ACHN (cell line): ENCODE results near the gene RPL7L1.
A peak's percentile ranks its signal among the peaks of the same experiment; 100 is the strongest.
"Not testable (repeated sequence)": the region's sequence is repeated elsewhere in the genome, so short reads cannot be mapped to it uniquely, and the experiment has no call there.

Experiments used
- DNase-seq: peaks from one replicate; pipeline ENCODE4 v3.0.0-alpha.2; 2015
- in situ Hi-C: cut with HindIII; loops from 2 replicates; pipeline ENCODE4 v1.10.0; 2017; ENCODE audit warnings: low sequenced_read_pairs, low pct_ligation_motif_present, low pct_unique_long_range_greater_than_20kb

The RPL7L1 gene

GRCh38 chr6:42888201-42888600 lies 8.8 kb downstream of the RPL7L1 start:
- in situ Hi-C loops, DNase-seq: not testable (repeated sequence)

- DNase-seq: no peak
- in situ Hi-C loops: no loop called here
These were observed 10.4 kb downstream of the RPL7L1 start for GRCh38 chr6:42889815-42890214.

GRCh38 chr6:42890311-42891198 lies 11.1 kb downstream of the RPL7L1 start:
- in situ Hi-C loops: no loop called here
- peak; percentile 93 for DNase-seq

- in situ Hi-C loops: no loop called here
- no peak for DNase-seq
These were observed 11.8 kb downstream of the RPL7L1 start for GRCh38 chr6:42891199-42891722.

GRCh38 chr6:42894041-42894828 lies 14.8 kb downstream of the RPL7L1 start:
- DNase-seq, in situ Hi-C loops: not testable (repeated sequence)

- in situ Hi-C loops: no loop called here
- DNase-seq: no peak
These were observed 16.8 kb downstream of the RPL7L1 start for GRCh38 chr6:42896178-42896719.

GRCh38 chr6:42898891-42899361 lies 19.5 kb downstream of the RPL7L1 start:
- DNase-seq: peak; percentile 64
- in situ Hi-C loops: no loop called here

- DNase-seq: no peak
- in situ Hi-C loops: no loop called here
These were observed 20.5 kb downstream of the RPL7L1 start for GRCh38 chr6:42899871-42900270.

GRCh38 chr6:42901538-42901957 lies 22.1 kb downstream of the RPL7L1 start:
- DNase-seq: peak; percentile 78
- in situ Hi-C loops: no loop called here

GRCh38 chr6:42902429-42903263 lies 23.2 kb downstream of the RPL7L1 start:
- DNase-seq, in situ Hi-C loops: not testable (repeated sequence)

- in situ Hi-C loops: no loop called here
- DNase-seq: no peak
These were observed 25.1 kb downstream of the RPL7L1 start for GRCh38 chr6:42904467-42904866.

- no peak for DNase-seq
- in situ Hi-C loops: no loop called here
These were observed 27.9 kb downstream of the RPL7L1 start for GRCh38 chr6:42907336-42907735.

- in situ Hi-C loops: no loop called here
- no peak for DNase-seq
These were observed 30.4 kb downstream of the RPL7L1 start for GRCh38 chr6:42909835-42910234.

- in situ Hi-C loops: no loop called here
- DNase-seq: no peak
These were observed 32.0 kb downstream of the RPL7L1 start for GRCh38 chr6:42911171-42912021.

- in situ Hi-C loops: no loop called here
- DNase-seq: no peak
These were observed 35.1 kb downstream of the RPL7L1 start for GRCh38 chr6:42914546-42914945.

- in situ Hi-C loops: no loop called here
- no peak for DNase-seq
These were observed 36.3 kb downstream of the RPL7L1 start, which contains the start of gene PTCRA for GRCh38 chr6:42915732-42916131. PTCRA (plus strand) TSS chr6:42916053; CDS start chr6:42916070, 17 bp downstream.

- in situ Hi-C loops: no loop called here
These were observed 36.9 kb downstream of the RPL7L1 start for GRCh38 chr6:42916288-42916687.

More at GRCh38 chr6:42916288-42916687, 36.9 kb downstream of the RPL7L1 start:
- DNase-seq: no peak
